Kidney epithelial cell (primary cell): ENCODE measurements around the gene ENTPD6. TPM values are rescaled to one million over a fixed set of nuclear protein-coding genes. Genes with fewer than 3 reads are reported as not detected.

ENCODE experiments used
- DNase-seq: peaks from one replicate; pipeline ENCODE4 v3.0.0-alpha.2; 2010; ENCODE audit warnings: low read depth
- H3K27me3 ChIP-seq: 2 replicates; pipeline ENCODE4 v1.6.0; 2011; ENCODE audit warnings: low read length; ENCODE audit not compliant: control insufficient read depth, insufficient read depth
- H3K36me3 ChIP-seq: 2 replicates; pipeline ENCODE4 v1.5.1; 2011; ENCODE audit warnings: low read length; ENCODE audit not compliant: control insufficient read depth, insufficient read depth
- H3K4me3 ChIP-seq: 2 replicates; pipeline ENCODE4 v1.5.1; 2011; ENCODE audit warnings: low read depth, mild to moderate bottlenecking, control low read depth, low read length
- total RNA-seq: library from RNA; depleted of rRNA; stranded (reverse); fragments of >200 nt; gene quantifications from 2 replicates; pipeline ENCODE4 v1.2.3, GENCODE V29; 2015
- TF ChIP-seq, protein P1 (sequence below): IDR thresholded peaks from 2 replicates; pipeline ENCODE4 v1.5.1; 2011; ENCODE audit warnings: mild to moderate bottlenecking, moderate library complexity, low read length, control low read depth, inconsistent platforms; ENCODE audit not compliant: insufficient read depth, poor library complexity, severe bottlenecking

ENTPD6 gene
- total RNA-seq, 1 donor from 2014 or later, result 80.1 TPM

GRCh38 chr20:25198663-25199383, 3.3 kb downstream of the ENTPD6 start:
- no peaks in the 10 kb centered on the region for H3K27me3 ChIP-seq
- H3K4me3 ChIP-seq, result no peak overlapping the region
- no peaks in the 10 kb centered on the region for H3K36me3 ChIP-seq
- DNase-seq, result no peak
- TF ChIP-seq, protein P1, sequence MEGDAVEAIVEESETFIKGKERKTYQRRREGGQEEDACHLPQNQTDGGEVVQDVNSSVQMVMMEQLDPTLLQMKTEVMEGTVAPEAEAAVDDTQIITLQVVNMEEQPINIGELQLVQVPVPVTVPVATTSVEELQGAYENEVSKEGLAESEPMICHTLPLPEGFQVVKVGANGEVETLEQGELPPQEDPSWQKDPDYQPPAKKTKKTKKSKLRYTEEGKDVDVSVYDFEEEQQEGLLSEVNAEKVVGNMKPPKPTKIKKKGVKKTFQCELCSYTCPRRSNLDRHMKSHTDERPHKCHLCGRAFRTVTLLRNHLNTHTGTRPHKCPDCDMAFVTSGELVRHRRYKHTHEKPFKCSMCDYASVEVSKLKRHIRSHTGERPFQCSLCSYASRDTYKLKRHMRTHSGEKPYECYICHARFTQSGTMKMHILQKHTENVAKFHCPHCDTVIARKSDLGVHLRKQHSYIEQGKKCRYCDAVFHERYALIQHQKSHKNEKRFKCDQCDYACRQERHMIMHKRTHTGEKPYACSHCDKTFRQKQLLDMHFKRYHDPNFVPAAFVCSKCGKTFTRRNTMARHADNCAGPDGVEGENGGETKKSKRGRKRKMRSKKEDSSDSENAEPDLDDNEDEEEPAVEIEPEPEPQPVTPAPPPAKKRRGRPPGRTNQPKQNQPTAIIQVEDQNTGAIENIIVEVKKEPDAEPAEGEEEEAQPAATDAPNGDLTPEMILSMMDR, result no peak

- H3K27me3 ChIP-seq, result no peaks in the 10 kb centered on the region
- DNase-seq, result no peak
- TF ChIP-seq, protein P1, result no peak
- H3K36me3 ChIP-seq, result no peaks in the 10 kb centered on the region
- H3K4me3 ChIP-seq, result no peak overlapping the region
Measured at GRCh38 chr20:25199473-25200260, 4.2 kb downstream of the ENTPD6 start.

DNA sequence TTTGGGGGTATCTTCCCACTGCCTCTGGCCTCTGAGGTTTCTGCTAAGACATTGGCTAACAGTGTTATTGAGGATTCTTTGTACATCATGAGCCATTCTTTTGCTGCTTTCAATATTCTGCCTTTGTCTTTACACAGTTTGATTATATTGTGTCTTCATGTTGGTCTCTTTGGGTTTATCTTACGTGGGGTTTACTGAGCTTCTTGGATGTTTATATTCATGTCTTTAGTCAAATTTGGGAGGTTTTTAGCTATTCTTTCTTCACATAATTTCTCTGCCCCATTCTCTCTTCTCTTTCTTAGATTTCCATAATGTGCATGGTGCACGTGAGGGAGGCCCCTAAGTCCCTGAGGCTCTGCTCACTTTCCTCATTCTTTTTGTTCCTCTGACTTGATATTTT, 7.6 kb downstream of the ENTPD6 start:
- H3K4me3 ChIP-seq, result no peak overlapping the region
- DNase-seq, result no peak
- H3K27me3 ChIP-seq, result no peaks in the 10 kb centered on the region
- no peaks in the 10 kb centered on the region for H3K36me3 ChIP-seq
- TF ChIP-seq, protein P1, result no peak

GRCh38 chr20:25203871-25204320, 8.4 kb downstream of the ENTPD6 start:
- no peaks in the 10 kb centered on the region for H3K27me3 ChIP-seq
- TF ChIP-seq, protein P1, result no peak
- no peaks in the 10 kb centered on the region for H3K36me3 ChIP-seq
- no peak for DNase-seq
- no peak overlapping the region for H3K4me3 ChIP-seq

- TF ChIP-seq, protein P1, result no peak
- Histone ChIP-seq H3K27me3 (no peaks in the 10 kb centered on the region), H3K4me3 (no peak overlapping the region), H3K36me3 (no peaks in the 10 kb centered on the region)
- no peak for DNase-seq
Measured at GRCh38 chr20:25204550-25205276, 9.2 kb downstream of the ENTPD6 start.
